ENCODE results near the gene DENND10. TPM values are rescaled to one million over a fixed set of nuclear protein-coding genes. Genes with fewer than 3 reads are reported as not detected.
"Not testable (repeated sequence)": the region's sequence is repeated elsewhere in the genome, so short reads cannot be mapped to it uniquely, and the experiment has no call there.

Gene DENND10
- total RNA-seq, 1 donor from 2014 or later: 59.0 TPM

DNA sequence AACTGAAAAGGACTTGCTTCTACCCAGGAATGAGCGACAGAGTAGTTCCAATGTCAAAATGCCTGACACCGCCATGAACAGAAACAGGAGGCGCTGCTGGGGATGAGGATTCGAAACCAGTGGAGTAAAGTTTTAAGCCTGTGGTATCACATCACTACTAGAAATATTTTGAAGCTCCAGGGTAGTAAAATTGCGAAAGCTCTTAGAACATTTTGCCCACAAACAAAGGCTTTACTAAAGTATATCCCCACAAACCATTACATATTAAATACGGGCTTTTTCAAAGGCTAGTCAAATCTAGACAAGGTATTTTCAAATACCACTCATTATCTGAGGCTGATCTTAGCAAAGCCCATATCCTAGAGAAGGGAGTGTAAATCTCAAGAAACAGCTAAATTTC lies 72.3 kb downstream of the DENND10 start:
- no peak for FAIRE-seq
- Histone ChIP-seq H3K27me3 (ENCODE audit: control insufficient read depth, insufficient read depth, low read length) (no peaks in the 10 kb centered on the region), H3K4me3 (ENCODE audit: low read depth, low read length) (no peak overlapping the region), H3K36me3 (ENCODE audit: control insufficient read depth, insufficient read depth, low read length) (peaks cover 5% of the 10 kb centered on the region)
- DNase-seq (ENCODE audit: low read depth): no peak
- TF ChIP-seq, protein P1, sequence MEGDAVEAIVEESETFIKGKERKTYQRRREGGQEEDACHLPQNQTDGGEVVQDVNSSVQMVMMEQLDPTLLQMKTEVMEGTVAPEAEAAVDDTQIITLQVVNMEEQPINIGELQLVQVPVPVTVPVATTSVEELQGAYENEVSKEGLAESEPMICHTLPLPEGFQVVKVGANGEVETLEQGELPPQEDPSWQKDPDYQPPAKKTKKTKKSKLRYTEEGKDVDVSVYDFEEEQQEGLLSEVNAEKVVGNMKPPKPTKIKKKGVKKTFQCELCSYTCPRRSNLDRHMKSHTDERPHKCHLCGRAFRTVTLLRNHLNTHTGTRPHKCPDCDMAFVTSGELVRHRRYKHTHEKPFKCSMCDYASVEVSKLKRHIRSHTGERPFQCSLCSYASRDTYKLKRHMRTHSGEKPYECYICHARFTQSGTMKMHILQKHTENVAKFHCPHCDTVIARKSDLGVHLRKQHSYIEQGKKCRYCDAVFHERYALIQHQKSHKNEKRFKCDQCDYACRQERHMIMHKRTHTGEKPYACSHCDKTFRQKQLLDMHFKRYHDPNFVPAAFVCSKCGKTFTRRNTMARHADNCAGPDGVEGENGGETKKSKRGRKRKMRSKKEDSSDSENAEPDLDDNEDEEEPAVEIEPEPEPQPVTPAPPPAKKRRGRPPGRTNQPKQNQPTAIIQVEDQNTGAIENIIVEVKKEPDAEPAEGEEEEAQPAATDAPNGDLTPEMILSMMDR (IDR thresholded peaks at IDR 0.05; ENCODE audit: insufficient read depth, low read length, severe bottlenecking): no peak

DNA sequence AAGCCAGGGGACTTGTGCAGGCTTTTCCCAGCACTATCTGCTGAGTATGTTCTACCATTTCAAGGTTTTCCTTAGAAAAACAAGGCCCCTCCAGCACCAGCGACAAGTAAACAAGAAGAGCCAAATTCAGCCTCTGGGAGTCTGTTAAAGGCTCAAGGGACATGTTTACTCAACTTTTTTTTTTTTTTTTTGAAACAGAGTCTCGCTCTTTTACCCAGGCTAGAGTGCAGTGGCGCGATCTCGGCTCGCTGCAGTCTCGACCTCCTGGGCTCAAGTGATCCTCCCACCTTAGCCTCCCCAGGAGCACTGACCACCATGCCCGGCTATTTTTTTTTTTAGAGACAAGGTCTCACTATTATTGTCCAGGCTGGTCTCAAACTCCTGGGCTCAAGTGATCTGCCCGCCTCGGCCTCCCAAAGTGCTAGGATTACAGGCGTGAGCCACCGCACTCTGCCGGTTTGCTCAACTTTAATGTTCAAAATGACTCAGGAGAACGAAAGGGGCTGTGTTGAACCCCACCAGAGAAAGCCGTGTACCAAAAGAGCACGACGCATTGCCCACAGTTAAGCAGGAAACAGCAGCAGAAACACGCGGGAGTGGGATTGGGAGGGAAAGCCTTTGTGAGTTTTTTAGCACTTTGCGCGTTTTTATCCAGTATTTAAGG lies 73.9 kb downstream of the DENND10 start:
- no peaks in the 10 kb centered on the region for H3K36me3 ChIP-seq (ENCODE audit: control insufficient read depth, insufficient read depth, low read length)
- TF ChIP-seq, protein P1 (IDR thresholded peaks at IDR 0.05; ENCODE audit: insufficient read depth, low read length, severe bottlenecking): no peak
- no peaks in the 10 kb centered on the region for H3K27me3 ChIP-seq (ENCODE audit: control insufficient read depth, insufficient read depth, low read length)
- DNase-seq (ENCODE audit: low read depth): peak; percentile 30
- H3K4me3 ChIP-seq (ENCODE audit: low read depth, low read length): peak overlapping the region; percentile 78
- FAIRE-seq: no peak

DNA sequence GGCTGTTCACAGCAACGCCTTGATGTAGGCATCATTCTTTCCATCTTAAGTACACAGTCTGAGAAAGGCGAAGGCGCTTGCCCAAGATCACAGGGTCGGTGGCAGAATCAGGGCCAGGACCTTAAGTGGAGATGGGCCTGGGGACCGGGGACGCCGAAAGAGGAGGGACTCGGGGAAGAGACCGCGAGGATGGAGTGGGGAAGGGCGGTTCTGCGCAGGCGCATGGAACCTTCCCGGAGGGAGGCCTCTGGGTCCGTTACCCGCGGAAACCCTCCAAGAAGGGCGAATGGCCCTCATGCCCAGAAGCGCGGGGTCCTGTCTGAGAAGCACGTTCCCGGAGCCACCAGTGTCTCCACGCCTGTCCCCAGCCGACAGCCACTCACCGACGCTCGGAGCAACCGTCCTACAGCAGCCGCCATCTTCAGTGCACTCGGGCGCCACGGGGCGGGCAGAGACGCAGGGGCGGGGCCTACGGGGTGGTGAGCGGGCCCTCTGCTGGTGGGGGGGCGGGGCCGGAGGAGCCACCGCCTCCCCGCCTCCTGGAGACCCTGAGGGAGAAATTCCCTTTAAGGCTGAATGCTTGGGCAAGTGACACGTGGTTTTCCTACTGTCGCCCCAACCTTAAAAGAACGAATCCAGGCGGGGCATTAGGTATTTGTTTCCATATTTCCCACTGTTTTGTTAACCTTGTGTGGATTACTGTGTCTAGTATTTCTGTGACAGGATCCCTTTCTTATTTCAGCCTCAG lies 74.6 kb downstream of the DENND10 start, which contains the start of gene PRDX3:
PRDX3 (minus strand) TSS at position 441 of the 748 bp plus-strand sequence; CDS start at position 419, 22 bp downstream.
- TF ChIP-seq, protein P1 (IDR thresholded peaks at IDR 0.05; ENCODE audit: insufficient read depth, low read length, severe bottlenecking): peak; percentile 19
- FAIRE-seq (no peak), DNase-seq (ENCODE audit: low read depth) (peak; percentile 76)

DNA sequence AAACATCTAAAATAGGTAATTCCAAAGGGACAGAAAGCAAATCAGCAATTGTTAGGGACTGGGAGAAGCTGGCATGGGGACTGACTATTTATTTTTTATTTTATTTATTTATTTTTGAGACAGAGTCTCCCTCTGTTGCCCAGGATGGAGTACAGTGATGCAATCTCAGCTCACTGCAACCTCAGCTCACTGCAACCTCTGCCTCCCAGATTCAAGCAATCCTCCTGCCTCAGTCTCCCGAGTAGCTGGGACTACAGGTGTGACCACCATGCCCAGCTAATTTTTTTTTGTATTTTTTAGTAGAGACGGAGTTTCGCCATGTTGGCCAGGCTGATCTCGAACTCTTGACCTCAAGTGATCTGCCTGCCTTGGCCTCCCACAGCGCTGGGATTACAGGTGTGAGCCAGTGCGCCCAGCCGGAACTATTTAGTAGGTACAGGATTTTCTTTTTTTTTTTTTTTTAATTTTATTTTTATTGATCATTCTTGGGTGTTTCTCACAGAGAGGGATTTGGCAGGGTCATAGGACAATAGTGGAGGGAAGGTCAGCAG lies 77.0 kb downstream of the DENND10 start:
- H3K36me3 ChIP-seq (ENCODE audit: control insufficient read depth, insufficient read depth, low read length); H3K4me3 ChIP-seq (ENCODE audit: low read depth, low read length); H3K27me3 ChIP-seq (ENCODE audit: control insufficient read depth, insufficient read depth, low read length); DNase-seq (ENCODE audit: low read depth); FAIRE-seq: not testable (repeated sequence)

More for the DNA sequence above, 74.6 kb downstream of the DENND10 start, which contains the start of gene PRDX3:
- no peaks in the 10 kb centered on the region for H3K36me3 ChIP-seq (ENCODE audit: control insufficient read depth, insufficient read depth, low read length)
- H3K27me3 ChIP-seq (ENCODE audit: control insufficient read depth, insufficient read depth, low read length): no peaks in the 10 kb centered on the region
- peak within 1 kb of the TSS; percentile 78 for H3K4me3 ChIP-seq (ENCODE audit: low read depth, low read length)

DNA sequence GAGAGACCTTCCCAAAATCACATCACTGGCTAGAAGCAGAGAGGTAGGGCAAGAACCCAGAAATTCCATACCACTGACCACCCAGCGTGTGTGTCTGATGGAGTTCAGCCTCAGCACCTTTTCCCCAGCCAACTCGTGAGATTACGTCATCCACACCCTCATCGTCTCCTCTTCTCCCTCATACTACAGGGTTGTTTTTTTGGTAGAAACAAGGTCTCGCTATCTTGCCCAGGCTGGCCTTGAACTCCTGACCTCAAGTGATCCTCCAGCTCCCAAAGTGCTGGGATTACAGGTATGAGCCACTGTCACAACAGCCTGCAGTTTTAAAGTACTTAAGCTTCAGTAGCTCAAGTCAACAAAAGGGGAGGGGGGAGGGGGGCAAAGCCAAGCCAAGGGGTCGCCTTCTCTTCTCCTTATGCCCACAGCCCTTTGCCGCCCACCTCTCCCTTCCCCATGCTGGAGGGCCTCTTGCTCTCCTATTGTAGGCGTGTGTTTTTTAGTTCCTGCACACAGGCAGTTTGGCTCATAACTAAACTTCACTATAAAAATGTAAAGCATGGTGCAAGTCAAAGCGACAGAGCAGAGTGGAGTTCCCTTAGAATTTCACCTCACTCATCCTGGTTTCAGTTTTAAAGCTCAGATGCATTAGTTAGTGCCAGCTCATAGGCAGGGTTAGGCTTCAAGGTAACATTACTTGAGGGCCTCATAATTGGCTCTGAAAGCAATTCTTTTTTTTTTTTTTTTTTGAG lies 79.9 kb downstream of the DENND10 start:
- Histone ChIP-seq H3K36me3 (ENCODE audit: control insufficient read depth, insufficient read depth, low read length) (no peaks in the 10 kb centered on the region), H3K27me3 (ENCODE audit: control insufficient read depth, insufficient read depth, low read length) (no peaks in the 10 kb centered on the region), H3K4me3 (ENCODE audit: low read depth, low read length) (no peak overlapping the region)
- no peak for DNase-seq (ENCODE audit: low read depth)
- FAIRE-seq: no peak
- TF ChIP-seq, protein P1 (IDR thresholded peaks at IDR 0.05; ENCODE audit: insufficient read depth, low read length, severe bottlenecking): no peak

Other genes with a start within 250 kb of the DENND10 start
- 0.79 and 1.3 TPM in 2 replicates for gene NANOS1, start 74.4 kb upstream of the DENND10 start, total RNA-seq
- gene EIF3A, start 23.3 kb upstream of the DENND10 start, total RNA-seq: 124 and 150 TPM in 2 replicates
- 19.5 and 21.6 TPM in 2 replicates for gene SFXN4, start 61.6 kb downstream of the DENND10 start, total RNA-seq
- gene PRDX3, start 74.7 kb downstream of the DENND10 start, total RNA-seq: 107 and 110 TPM in 2 replicates
- gene GRK5, start 103.5 kb downstream of the DENND10 start, total RNA-seq: 1.5 and 2.4 TPM in 2 replicates